Esophagus muscularis mucosa (tissue), 4 donors: ENCODE data around the gene CHMP2A. TPM values are rescaled to one million over a fixed set of nuclear protein-coding genes. Genes with fewer than 3 reads are reported as not detected.
"Not testable (repeated sequence)": the region's sequence is repeated elsewhere in the genome, so short reads cannot be mapped to it uniquely, and the experiment has no call there.

Source experiments
- DNase-seq: peaks from one replicate; pipeline ENCODE4 v3.0.0-alpha.2; 2017; ENCODE audit errors: extremely low spot score
- H3K27ac ChIP-seq, 4 donors: fragments of 200-600 bp; sonication (generic); replicated peaks in 1 of 4; 1 replicate in 3 of 4; 2 replicates in 1 of 4; pipeline ENCODE4 v1.5.1; 2016 to 2019; ENCODE audit warnings: mild to moderate bottlenecking in 1 of 4
- H3K27me3 ChIP-seq, 4 donors: fragments of 200-600 bp; sonication (generic); one replicate each; pipeline versions ENCODE4 v1.5.1 to v1.6.0; 2016 to 2019
- H3K36me3 ChIP-seq, 4 donors: fragments of 200-600 bp; sonication (generic); one replicate each; pipeline ENCODE4 v1.5.1; 2016 to 2019
- H3K4me1 ChIP-seq, 4 donors: fragments of 200-600 bp; sonication (generic); one replicate each; pipeline ENCODE4 v1.5.1; 2016 to 2019
- H3K4me3 ChIP-seq, 4 donors: fragments of 200-600 bp; sonication (generic); 1 replicate in 2 of 4; 2 replicates in 2 of 4; pipeline ENCODE4 v1.5.1; 2016 to 2019; ENCODE audit warnings: mild to moderate bottlenecking in 4 of 4, moderate library complexity in 1 of 4
- H3K9me3 ChIP-seq, 4 donors: fragments of 200-600 bp; sonication (generic); 1 replicate in 3 of 4; 2 replicates in 1 of 4; pipeline ENCODE4 v1.5.1; 2016 to 2019
- EP300 ChIP-seq: sonication (generic); formaldehyde crosslinking; IDR thresholded peaks from one replicate; pipeline ENCODE4 v1.6.1; 2017; ENCODE audit warnings: antibody characterized with exemption
- POLR2A ChIP-seq: fragments of 450-650 bp; IDR thresholded peaks from one replicate; pipeline ENCODE4 v1.6.1; 2017; ENCODE audit warnings: antibody characterized with exemption, moderate library complexity, mild to moderate bottlenecking, low read depth
- POLR2AphosphoS5 ChIP-seq, 2 donors: sonication (generic); formaldehyde crosslinking; IDR thresholded peaks; one replicate each; pipeline ENCODE4 v1.6.1; 2017; ENCODE audit warnings: antibody characterized with exemption in 2 of 2
- WGBS: methylation state at CpG from one replicate; pipeline ENCODE4 v1.1.5; 2018; 5-methylcytosine and 5-hydroxymethylcytosine counted together
- intact Hi-C: fragments of 100-400 bp; cut with DNase I; formaldehyde crosslinking; loops from one replicate; pipeline ENCODE4 v1.15.1; 2023
- small RNA-seq, 3 donors: library from RNA; depleted of rRNA; stranded (forward); fragments of <200 nt; gene quantifications; one replicate each; pipeline ENCODE3, GENCODE V24; 2016
- total RNA-seq, 4 donors: library from RNA; depleted of rRNA; stranded (reverse); fragments of >200 nt; gene quantifications; one replicate each; pipeline versions ENCODE4 v1.1.0 to v1.2.1, GENCODE V29; 2016
- TF ChIP-seq, protein P1 (sequence below), 3 experiments: fragments of 200-600 bp in 2 of 3; fragments of 450-650 bp in 1 of 3; sonication (generic) in 2 of 3; IDR thresholded peaks; one replicate each; pipeline ENCODE4 v1.5.1; 2017 to 2019; ENCODE audit warnings: antibody characterized with exemption in 3 of 3, mild to moderate bottlenecking in 2 of 3, moderate library complexity in 1 of 3

The CHMP2A gene
- total RNA-seq, 4 donors from 2014 or later: 124 to 145 (median 141) TPM

- H3K9me3 ChIP-seq: no peaks in the 10 kb centered on the region
- no peak overlapping the region for H3K4me3 ChIP-seq
- H3K27ac ChIP-seq: no peak overlapping the region
- no peak for DNase-seq
- WGBS: 86% methylated on average over 8 of the region's 8 CpGs
- TF ChIP-seq, protein P1, sequence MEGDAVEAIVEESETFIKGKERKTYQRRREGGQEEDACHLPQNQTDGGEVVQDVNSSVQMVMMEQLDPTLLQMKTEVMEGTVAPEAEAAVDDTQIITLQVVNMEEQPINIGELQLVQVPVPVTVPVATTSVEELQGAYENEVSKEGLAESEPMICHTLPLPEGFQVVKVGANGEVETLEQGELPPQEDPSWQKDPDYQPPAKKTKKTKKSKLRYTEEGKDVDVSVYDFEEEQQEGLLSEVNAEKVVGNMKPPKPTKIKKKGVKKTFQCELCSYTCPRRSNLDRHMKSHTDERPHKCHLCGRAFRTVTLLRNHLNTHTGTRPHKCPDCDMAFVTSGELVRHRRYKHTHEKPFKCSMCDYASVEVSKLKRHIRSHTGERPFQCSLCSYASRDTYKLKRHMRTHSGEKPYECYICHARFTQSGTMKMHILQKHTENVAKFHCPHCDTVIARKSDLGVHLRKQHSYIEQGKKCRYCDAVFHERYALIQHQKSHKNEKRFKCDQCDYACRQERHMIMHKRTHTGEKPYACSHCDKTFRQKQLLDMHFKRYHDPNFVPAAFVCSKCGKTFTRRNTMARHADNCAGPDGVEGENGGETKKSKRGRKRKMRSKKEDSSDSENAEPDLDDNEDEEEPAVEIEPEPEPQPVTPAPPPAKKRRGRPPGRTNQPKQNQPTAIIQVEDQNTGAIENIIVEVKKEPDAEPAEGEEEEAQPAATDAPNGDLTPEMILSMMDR (IDR thresholded peaks at IDR 0.05): no peak
- no peak for TF ChIP-seq POLR2AphosphoS5 (IDR thresholded peaks at IDR 0.05)
- TF ChIP-seq EP300: no peak
- TF ChIP-seq POLR2A: no peak
- H3K36me3 ChIP-seq: peaks cover 0 to 14% (median 5%) of the 10 kb centered on the region in 4 donors
- intact Hi-C loops: no loop called here
- H3K4me1 ChIP-seq: peaks cover 16 to 22% (median 21%) of the 10 kb centered on the region in 4 donors
- no peaks in the 10 kb centered on the region for H3K27me3 ChIP-seq
These were observed 44.6 kb downstream of the CHMP2A start for GRCh38 chr19:58510084-58510862.

DNA sequence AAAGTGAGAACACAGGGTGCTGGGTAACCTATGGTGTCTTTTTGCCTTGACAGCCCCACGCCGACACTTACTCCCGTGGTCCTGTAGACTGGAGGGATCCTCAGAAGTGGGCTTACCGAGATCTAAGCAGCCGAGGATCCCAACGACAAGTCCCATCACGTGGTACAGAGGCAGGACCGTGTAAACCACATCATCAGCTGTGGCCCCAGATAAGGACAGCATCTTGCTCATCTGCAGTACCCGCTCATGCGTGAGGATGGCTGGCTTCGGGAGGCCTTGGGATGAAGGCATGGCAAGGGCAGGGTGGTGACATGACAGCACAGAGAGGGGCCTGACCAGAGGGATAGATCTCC lies 45.2 kb downstream of the CHMP2A start:
- Histone ChIP-seq H3K4me1 (peaks cover 10 to 19% (median 16%) of the 10 kb centered on the region in 4 donors), H3K27ac (no peak overlapping the region), H3K27me3 (no peaks in the 10 kb centered on the region), H3K36me3 (peaks cover 0 to 9% (median 4%) of the 10 kb centered on the region in 4 donors), H3K4me3 (no peak overlapping the region), H3K9me3 (no peaks in the 10 kb centered on the region)
- WGBS: 91% methylated on average over 7 of the region's 11 CpGs
- intact Hi-C loops: no loop called here
- DNase-seq: no peak
- TF ChIP-seq POLR2A: no peak
- TF ChIP-seq, protein P1 (IDR thresholded peaks at IDR 0.05): no peak
- TF ChIP-seq EP300: no peak
- no peak for TF ChIP-seq POLR2AphosphoS5 (IDR thresholded peaks at IDR 0.05)

- H3K27ac ChIP-seq, H3K4me3 ChIP-seq, DNase-seq, intact Hi-C loops, H3K27me3 ChIP-seq, H3K9me3 ChIP-seq, H3K36me3 ChIP-seq, H3K4me1 ChIP-seq: not testable (repeated sequence)
- WGBS: 83% methylated on average over 7 of the region's 8 CpGs
These were observed 47.2 kb downstream of the CHMP2A start for GRCh38 chr19:58507602-58508223.

Small RNAs within 50 kb of the gene (small RNA-seq; reads per million reads assigned to genes)
- gene MIR6807: 0 to 0.34 (median 0) reads per million in 3 donors
- 0 reads per million in 3 donors for gene RN7SL525P

Other genes with a start within 250 kb of the CHMP2A start
- gene ERVK3-1, start 249.7 kb downstream of the CHMP2A start, total RNA-seq: 10 to 100 TPM; 32.9 to 53.0 (median 38.0) TPM
- 1 to 10 TPM; 2.9 to 4.9 (median 3.6) TPM for gene ZSCAN22, start 228.1 kb downstream of the CHMP2A start, total RNA-seq
- 10 to 100 TPM in 2 of 4 donors, 1 to 10 TPM in 1, under 1 TPM in 1; 0.83 to 12.1 (median 9.5) TPM for gene A1BG, start 201.6 kb downstream of the CHMP2A start, total RNA-seq
- 1 to 10 TPM in 1 of 4 donors, under 1 TPM in 3; 0.42 to 1.1 (median 0.92) TPM for gene ZNF497, start 192.4 kb downstream of the CHMP2A start, total RNA-seq
- 1 to 10 TPM; 1.5 to 3.7 (median 2.1) TPM for gene ZNF837, start 174.1 kb downstream of the CHMP2A start, total RNA-seq
- 1,000 to 10,000 TPM; 1,137 to 2,200 (median 1,582) TPM for gene RPS5, start 167.8 kb downstream of the CHMP2A start, total RNA-seq
- not detected for gene RNF225, start 159.4 kb downstream of the CHMP2A start, total RNA-seq
- gene ZNF584, start 146.5 kb downstream of the CHMP2A start, total RNA-seq: 10 to 100 TPM; 11.6 to 24.2 (median 18.9) TPM
- 1 to 10 TPM; 3.7 to 6.7 (median 4.5) TPM for gene ZNF132, start 115.0 kb downstream of the CHMP2A start, total RNA-seq
- 1 to 10 TPM; 7.1 to 9.7 (median 8.3) TPM for gene ZNF324B, start 103.5 kb downstream of the CHMP2A start, total RNA-seq
- gene ZNF324, start 88.0 kb downstream of the CHMP2A start, total RNA-seq: 10 to 100 TPM; 12.9 to 21.8 (median 15.6) TPM
- 10 to 100 TPM; 13.7 to 20.4 (median 17.0) TPM for gene ZNF446, start 78.8 kb downstream of the CHMP2A start, total RNA-seq
- gene SLC27A5, start 43.1 kb downstream of the CHMP2A start, total RNA-seq: 10 to 100 TPM in 1 of 4 donors, 1 to 10 TPM in 3; 3.8 to 10.8 (median 4.6) TPM
- 10 to 100 TPM in 2 of 4 donors, 1 to 10 TPM in 2; 8.8 to 20.0 (median 12.1) TPM for gene ZBTB45, start 35.3 kb downstream of the CHMP2A start, total RNA-seq
- 100 to 1,000 TPM; 152 to 319 (median 264) TPM for gene TRIM28, start 11.0 kb downstream of the CHMP2A start, total RNA-seq
- 10 to 100 TPM; 36.1 to 54.9 (median 45.8) TPM for gene UBE2M, start 3.5 kb upstream of the CHMP2A start, total RNA-seq
- gene MZF1, start 18.2 kb upstream of the CHMP2A start, total RNA-seq: 10 to 100 TPM; 20.5 to 29.3 (median 22.4) TPM